Urothelium cell line (cell line): ENCODE results near the gene STUB1.
A peak's percentile ranks its signal among the peaks of the same experiment; 100 is the strongest.

ENCODE experiments used
- DNase-seq: peaks from one replicate; pipeline ENCODE4 v3.0.0; 2011; ENCODE audit warnings: low spot score, mixed read lengths
- FAIRE-seq: peaks from 2 replicates; lab custom pipeline; 2011; peaks lifted over from hg19 to GRCh38; lab: Jason Lieb, UNC

Gene STUB1

GRCh38 chr16:709566-710499 is 29.6 kb downstream of the STUB1 start:
- DNase-seq (peak; percentile 94), FAIRE-seq (peak; percentile 76)

- FAIRE-seq (no peak), DNase-seq (no peak)
Measured at GRCh38 chr16:710500-711075, 30.4 kb downstream of the STUB1 start.

- no peak for FAIRE-seq
- no peak for DNase-seq
Measured at GRCh38 chr16:711084-711483, 30.9 kb downstream of the STUB1 start.

- DNase-seq (peak; percentile 73), FAIRE-seq (no peak)
Measured at GRCh38 chr16:711548-712320, 31.5 kb downstream of the STUB1 start.

GRCh38 chr16:712740-713250 is 32.6 kb downstream of the STUB1 start:
- DNase-seq, result peak; percentile 81

GRCh38 chr16:714079-714478 is 33.9 kb downstream of the STUB1 start:
- FAIRE-seq (no peak), DNase-seq (no peak)

More at GRCh38 chr16:712740-713250, 32.6 kb downstream of the STUB1 start:
- peak; percentile 93 for FAIRE-seq

- DNase-seq, result peak; percentile 94
- peak; percentile 42 for FAIRE-seq
Measured at GRCh38 chr16:714558-715476, 34.6 kb downstream of the STUB1 start, which contains the start of gene METRN. Gene METRN, plus strand, starts transcription at chr16:715118. Its CDS starts 172 bp downstream, at chr16:715290.

- FAIRE-seq (no peak), DNase-seq (no peak)
Measured at GRCh38 chr16:715477-716199, 35.4 kb downstream of the STUB1 start.

GRCh38 chr16:716200-716568 is 36.0 kb downstream of the STUB1 start:
- DNase-seq (no peak), FAIRE-seq (no peak)

GRCh38 chr16:716768-717325 is 36.6 kb downstream of the STUB1 start:
- no peak for DNase-seq
- no peak for FAIRE-seq

GRCh38 chr16:717450-718245 is 37.4 kb downstream of the STUB1 start:
- FAIRE-seq, result no peak

GRCh38 chr16:718389-718788 is 38.2 kb downstream of the STUB1 start:
- DNase-seq (no peak), FAIRE-seq (no peak)

More at GRCh38 chr16:717450-718245, 37.4 kb downstream of the STUB1 start:
- DNase-seq, result no peak

GRCh38 chr16:718922-719321 is 38.7 kb downstream of the STUB1 start:
- FAIRE-seq, result no peak
- no peak for DNase-seq

- DNase-seq (no peak), FAIRE-seq (no peak)
Measured at GRCh38 chr16:719815-720446, 39.7 kb downstream of the STUB1 start.

- FAIRE-seq (no peak), DNase-seq (no peak)
Measured at GRCh38 chr16:720447-720989, 40.3 kb downstream of the STUB1 start.

- DNase-seq (peak; percentile 93), FAIRE-seq (peak; percentile 91)
Measured at GRCh38 chr16:720990-721764, 41.0 kb downstream of the STUB1 start, which contains the start of gene ANTKMT. Gene ANTKMT, plus strand, starts transcription at chr16:721146. Its CDS starts 129 bp downstream, at chr16:721275.
